GM19452 (cell line): ENCODE data around the gene FKBP2.

ENCODE experiments used
- ATAC-seq: cut with Tn5 transposase; IDR thresholded peaks from one replicate; pipeline ENCODE4 v1.9.1; 2021; ENCODE audit not compliant: unreplicated experiment

FKBP2 gene

DNA sequence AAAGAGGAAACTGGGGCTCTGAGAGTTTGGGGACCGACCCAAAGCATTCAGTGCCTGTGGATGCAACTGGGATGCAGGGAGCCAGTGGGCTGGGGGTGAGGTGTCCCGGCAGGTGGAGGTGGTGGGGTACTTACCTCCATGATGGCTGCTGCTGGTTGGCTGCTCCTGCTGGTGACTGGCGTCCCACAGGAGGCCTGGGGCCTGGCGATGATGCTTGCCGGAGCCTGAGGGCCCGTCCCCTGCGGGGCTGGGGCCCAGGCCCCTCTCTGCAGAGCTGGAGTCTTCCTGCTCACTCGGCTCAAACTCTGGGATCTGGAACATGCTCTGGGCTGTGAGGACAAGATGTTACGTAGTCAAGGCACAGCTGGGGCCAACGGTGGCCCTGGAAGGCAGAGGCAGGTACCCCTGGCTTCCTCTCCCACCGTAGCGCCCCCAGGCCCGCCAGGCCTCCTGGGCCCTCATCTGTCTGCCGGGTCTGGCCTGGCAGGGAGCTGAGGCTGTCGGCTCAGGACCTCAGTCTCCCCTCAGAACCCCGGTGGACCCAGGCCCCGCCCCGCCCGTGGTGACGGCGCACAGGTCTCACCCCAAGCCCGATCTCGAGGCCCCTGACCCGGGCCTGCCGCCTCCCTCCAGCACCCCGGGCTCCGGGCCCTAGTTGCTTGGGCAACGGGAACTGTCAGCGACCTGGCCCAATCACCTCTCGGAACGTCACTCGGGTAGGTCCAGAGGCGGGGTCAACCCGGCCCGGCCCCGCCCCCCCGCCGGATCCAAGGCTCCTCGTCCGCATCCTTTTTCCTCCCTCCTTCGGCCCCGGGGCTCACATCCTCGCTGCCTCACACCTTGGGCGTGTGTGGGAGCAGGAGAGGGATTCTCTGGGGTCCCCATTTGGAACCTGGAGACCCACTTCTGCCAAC is 43.4 kb downstream of the FKBP2 start, which contains the start of gene BAD:
Gene BAD, minus strand, starts transcription at position 618 of the 914 bp plus-strand sequence. Its CDS starts 297 bp downstream, at position 321.
- ATAC-seq: peak; percentile 60

DNA sequence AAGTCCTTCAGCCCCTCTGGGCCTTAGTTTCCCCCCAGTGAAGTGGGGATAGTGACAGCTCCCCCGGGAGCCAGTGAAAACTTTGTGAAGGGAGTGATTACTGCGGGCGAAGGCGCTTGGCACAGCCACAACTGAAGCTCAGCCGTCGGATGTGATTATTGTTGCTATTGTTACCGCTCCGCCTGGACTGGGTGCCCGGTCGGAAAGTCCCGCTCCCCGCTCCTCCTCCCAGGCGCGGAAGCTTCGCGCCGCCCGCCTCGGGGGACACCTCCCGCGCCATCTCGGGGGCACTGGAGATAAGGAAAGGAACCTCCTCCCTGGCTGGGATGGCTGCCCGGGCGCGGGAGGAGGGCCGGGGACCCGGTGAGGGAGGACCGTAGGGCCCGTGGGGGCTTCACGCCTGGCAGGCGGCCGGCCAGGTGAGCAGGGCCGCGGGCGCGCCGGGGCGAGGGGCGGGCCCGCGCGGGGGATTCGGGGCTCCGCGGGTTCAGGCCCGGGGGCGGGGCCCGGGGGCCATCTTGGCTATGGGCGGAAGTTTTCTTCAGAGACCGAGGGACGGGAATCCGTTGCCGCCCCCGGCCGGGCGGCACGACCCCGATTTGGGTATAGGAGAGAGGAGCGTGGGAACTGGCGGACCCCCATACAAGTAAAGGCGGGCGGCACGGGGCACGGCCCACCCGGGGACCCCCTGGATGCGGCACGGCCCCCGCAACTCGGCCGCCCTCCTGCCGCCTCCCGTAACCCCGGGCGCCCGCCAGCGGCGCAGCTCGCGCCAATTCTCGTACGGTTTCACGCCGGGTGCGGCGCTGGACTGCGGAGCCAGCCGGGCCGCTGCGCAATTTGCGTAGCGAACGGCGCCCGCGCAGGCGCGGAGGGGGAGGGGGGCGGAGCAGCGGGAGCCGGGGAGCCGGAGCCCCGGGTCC is 44.3 kb downstream of the FKBP2 start, which contains the start of gene GPR137:
Gene GPR137, plus strand, starts transcription at position 887 of the 923 bp plus-strand sequence. CDS start 677 bp downstream, outside the sequence.
- ATAC-seq: peak; percentile 67

DNA sequence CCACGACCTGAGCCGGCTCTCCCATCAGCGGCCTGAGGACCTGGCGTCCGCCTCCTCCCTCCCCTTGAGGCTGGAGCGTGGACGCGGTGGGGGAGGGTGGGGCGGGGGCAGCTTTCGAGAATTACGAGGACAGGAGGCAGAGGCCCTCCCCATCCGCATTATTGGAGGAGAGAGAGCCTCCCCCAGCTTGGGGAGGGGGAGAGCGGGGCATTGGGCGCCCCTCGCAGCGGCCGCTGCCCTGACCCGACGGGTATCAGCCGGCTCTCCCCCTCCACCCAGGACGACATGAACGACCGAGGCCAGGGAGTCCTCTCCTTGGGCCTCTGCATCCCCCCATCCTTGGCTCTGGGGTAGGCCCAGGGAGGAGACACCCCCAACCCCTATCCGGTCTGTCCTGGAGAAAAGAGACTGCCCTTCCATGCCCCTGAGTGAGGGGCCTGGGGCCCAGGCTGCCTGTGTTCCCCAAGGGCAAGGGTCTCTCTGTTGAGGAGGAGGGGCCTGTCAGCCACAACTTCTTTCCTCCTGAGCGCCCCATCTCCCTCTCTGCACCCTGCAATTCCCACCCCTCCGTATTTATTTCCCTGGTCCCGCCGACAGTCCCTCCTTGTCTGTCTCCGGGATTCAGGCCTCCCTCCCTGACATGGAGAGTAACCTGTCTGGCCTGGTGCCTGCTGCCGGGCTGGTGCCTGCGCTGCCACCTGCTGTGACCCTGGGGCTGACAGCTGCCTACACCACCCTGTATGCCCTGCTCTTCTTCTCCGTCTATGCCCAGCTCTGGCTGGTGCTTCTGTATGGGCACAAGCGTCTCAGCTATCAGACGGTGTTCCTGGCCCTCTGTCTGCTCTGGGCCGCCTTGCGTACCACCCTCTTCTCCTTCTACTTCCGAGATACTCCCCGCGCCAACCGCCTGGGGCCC is 45.2 kb downstream of the FKBP2 start:
- ATAC-seq: no peak

DNA sequence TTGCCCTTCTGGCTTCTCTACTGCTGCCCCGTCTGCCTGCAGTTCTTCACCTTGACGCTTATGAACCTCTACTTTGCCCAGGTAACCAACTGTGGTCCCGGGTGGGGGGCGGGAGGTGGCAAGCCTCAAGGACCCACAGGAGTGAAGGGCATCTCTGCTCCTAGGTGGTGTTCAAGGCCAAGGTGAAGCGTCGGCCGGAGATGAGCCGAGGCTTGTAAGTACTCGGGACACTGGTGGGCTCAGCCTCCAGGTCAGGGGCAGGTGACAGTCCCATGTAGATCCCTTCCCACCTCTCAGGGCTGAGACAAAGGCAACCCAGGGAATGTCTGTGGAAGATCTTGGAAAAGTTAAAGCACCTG is 45.9 kb downstream of the FKBP2 start:
- no peak for ATAC-seq

DNA sequence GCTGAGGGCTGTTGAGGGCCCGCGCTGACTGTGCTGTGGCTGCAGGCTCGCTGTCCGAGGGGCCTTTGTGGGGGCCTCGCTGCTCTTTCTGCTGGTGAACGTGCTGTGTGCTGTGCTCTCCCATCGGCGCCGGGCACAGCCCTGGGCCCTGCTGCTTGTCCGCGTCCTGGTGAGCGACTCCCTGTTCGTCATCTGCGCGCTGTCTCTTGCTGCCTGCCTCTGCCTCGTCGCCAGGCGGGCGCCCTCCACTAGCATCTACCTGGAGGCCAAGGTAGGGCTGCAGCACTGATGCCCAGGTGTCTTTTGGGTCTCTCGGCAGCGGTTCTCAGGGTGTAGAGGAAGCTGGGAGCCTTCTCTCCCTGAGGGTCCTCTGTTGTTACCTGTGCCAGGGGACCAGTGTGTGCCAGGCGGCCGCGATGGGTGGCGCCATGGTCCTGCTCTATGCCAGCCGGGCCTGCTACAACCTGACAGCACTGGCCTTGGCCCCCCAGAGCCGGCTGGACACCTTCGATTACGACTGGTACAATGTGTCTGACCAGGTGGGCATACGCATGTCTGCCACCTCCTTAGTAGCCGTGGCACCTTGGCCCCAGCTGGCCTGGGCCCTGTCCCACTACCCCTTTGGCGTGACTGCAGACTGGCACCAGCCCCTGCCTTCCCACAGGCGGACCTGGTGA is 46.9 kb downstream of the FKBP2 start:
- ATAC-seq: no peak

DNA sequence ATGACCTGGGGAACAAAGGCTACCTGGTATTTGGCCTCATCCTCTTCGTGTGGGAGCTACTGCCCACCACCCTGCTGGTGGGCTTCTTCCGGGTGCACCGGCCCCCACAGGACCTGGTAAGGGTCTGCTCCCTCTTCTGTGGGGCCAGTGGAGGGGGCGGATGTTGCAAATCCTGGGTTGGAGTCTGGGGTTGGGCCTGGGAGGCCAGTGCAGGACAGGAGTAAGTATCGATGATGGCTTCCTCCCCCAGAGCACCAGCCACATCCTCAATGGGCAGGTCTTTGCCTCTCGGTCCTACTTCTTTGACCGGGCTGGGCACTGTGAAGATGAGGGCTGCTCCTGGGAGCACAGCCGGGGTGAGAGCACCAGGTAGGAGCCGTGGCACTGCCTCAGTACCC is 47.5 kb downstream of the FKBP2 start:
- no peak for ATAC-seq

DNA sequence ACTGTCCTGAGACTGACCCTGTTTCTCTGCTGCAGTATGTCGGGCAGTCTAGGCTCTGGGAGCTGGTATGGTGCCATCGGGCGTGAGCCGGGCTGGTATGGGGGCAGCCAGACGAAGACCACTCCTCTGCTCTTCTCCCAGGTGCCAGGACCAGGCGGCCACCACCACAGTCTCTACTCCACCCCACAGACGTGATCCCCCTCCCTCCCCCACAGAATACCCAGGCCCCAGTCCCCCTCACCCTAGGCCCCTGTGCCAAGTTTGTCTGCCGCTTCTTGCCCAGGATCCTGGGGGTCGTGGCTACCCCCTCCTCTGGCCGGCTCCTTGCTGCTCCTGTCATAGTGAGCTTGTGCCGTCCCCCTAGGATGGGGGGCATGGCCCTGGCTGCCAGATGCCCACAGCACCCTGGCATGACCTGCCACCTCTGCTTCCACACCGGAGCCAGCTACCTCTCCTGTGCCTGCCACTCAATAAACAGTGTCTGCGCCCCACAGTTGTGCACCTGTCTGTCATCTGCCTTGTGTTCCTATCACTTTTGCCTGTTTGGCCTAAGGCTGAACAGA is 48.2 kb downstream of the FKBP2 start:
- ATAC-seq: no peak

DNA sequence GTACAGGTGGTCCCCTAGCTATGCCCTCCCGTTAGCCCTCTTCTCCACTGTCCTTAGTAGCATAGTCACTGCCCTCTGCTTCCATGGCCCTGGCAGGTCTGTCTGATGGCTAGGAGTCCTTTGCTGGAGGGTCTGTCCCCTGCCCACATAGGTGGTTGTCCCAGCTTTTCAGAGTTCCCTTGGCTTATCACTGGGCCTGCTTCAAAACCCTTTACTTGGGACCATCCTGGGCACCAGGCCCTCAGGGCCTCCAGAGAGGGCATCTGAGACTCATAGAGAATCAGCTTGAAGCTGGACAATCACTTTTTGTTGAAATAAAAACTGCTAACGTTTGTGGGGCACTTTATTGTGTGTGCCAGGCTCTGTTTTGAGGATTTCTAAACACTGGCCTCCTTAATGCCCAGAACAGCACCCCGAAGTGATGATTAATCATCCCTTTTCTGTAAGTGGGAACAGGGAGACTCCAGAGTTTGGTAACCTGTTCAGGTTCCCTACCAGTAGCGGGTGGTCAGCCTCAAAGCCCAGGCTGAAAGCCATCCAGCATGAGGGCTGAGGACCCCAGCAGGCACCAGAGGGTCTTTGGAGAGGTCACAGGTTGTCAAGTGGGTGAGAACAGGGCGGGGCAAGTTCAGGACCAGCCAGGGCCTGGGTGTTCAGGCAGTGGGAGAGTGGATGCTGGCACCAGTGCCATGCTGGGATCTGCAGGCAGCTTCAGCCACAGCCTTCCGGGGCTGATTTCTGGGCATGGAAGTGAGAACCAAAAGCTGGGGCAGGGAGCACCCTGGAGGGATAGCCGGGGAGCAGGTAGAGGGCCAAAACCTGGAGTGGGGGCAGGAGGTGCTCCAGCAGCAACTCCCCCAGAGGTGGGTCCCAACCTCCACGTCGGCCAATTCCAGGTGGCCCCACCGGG is 49.7 kb downstream of the FKBP2 start:
- no peak for ATAC-seq

DNA sequence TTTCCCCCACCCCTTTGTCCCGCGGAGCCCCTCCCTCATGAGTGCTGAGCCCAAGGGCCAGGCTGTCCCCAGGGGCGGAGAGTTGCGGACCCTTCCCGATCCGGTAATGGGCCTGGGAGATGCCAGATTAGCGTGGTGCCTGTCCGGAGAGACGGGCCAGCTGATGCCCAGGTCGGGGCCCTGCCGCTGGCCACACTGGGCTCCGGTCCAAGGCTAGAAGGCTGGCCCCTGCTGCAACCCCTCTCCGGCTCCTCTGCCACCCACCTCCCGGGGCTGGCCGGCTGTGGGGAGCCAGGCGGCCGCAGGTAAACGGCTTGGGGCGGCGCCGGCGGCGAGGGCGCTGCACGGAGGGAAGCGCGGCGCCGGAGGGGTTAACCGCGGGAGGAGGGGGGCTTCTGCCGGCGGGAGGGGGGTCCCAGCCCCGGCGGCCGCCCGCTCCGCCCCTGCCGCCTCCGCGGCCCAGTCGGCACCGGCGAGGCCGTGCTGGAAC is 50.4 kb downstream of the FKBP2 start, which contains the start of gene KCNK4:
Gene KCNK4, plus strand, starts transcription at position 41 of the 490 bp plus-strand sequence. CDS start 1,717 bp downstream, outside the sequence.
- no peak for ATAC-seq

DNA sequence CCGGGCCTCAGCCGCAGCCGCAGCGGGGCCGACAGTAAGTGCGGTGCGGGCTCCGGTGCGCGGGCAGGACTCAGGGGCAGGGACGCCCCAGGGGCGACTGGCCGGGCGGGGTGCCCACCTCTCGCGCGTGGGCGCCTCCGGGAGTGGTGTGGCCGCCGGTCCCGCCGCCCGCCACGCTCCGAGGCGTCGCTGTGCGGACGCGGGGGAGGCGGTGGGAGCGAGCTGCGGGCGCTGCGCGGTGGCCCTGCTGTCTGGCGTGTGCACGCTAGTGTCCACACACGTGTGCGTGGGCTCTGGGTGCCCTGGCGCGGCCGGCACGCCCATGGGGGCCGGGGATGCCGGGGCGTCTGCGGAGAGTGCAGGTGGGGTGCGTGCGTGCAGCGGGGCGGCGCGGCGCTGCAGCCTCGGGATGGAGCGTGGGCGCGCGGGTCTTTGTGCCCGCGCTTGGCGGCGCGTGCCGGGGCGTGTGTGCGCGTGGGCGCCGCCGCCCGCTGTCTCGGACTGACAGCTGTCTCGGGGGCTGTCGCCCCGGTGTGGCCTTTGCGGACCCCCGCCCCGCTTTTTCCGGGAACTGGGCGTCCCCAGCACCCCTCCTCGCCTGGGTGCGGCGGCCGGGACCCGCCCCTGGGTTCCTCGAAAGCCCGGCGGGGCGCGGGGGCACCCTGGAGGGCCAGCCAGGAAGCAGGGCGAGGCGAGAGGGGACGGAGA is 51.0 kb downstream of the FKBP2 start:
- no peak for ATAC-seq

DNA sequence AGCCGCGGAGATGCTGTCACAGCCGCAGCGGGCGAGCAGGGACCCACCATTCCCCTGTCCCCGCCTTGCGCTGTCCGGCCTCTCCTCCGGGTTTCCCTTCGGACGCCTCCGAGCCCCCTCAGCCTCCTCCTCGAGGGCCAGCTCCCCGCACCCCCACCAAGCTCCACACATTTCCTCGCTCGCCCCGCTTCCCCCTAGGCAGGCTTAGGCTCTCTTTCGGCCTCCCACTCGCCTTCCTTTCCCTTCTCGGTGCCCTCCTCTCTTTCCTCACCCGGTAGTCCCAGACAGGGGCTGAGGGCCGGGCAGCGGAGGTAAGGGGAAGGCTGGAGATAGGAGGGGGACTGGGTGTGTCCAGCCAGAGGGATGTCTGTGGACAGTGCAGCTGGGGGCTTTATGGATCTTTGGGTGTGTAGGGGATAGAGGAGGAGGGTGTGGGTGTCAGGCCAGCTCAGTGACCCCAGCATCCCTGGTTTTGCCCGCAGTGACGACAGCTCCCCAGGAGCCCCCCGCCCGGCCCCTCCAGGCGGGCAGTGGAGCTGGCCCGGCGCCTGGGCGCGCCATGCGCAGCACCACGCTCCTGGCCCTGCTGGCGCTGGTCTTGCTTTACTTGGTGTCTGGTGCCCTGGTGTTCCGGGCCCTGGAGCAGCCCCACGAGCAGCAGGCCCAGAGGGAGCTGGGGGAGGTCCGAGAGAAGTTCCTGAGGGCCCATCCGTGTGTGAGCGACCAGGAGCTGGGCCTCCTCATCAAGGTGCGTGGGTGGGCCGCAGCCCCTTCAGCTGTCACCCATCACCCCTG is 51.8 kb downstream of the FKBP2 start:
- ATAC-seq: no peak
